ENCODE data around the gene PRKN.

PRKN gene

DNA sequence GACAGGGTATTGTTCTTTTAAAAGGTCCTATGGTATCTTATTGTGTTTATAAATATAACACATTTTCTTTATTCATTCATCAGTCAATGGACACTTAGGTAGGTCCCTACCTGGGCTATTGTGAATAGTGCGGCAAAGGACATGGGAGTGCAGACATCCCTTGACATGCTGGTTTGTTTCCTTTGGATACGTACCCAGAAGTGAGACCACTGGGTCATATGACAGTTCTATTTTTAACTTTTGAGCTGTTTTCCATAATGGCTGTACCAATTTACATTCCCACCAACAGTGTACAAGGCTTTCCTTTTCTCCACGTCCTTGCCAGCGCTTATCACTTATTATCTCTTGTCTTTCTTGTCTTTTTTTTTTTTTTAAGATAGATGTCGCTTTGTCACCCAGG, 627.5 kb downstream of the PRKN start:
- Histone ChIP-seq H3K79me2 (ENCODE audit: insufficient read depth, low read depth) (no peaks in the 10 kb centered on the region), H3K27ac (no peak overlapping the region), H2AFZ (ENCODE audit: low read depth) (no peak overlapping the region), H3K9ac (no peak overlapping the region), H3K36me3 (ENCODE audit: insufficient read depth) (no peaks in the 10 kb centered on the region), H3K4me1 (ENCODE audit: low read depth, poor library complexity, severe bottlenecking) (no peaks in the 10 kb centered on the region), H4K20me1 (ENCODE audit: insufficient read depth) (no peaks in the 10 kb centered on the region), H3K27me3 (ENCODE audit: insufficient read depth, low read depth) (no peaks in the 10 kb centered on the region), H3K4me2 (no peak overlapping the region), H3K4me3 (IDR thresholded peaks at IDR 0.05; ENCODE audit: insufficient read depth, low read depth, low read length) (no peak overlapping the region)
- TF ChIP-seq CTCF (conservative IDR thresholded peaks at IDR 0.05; ENCODE audit: low read depth, low read length) = no peak

DNA sequence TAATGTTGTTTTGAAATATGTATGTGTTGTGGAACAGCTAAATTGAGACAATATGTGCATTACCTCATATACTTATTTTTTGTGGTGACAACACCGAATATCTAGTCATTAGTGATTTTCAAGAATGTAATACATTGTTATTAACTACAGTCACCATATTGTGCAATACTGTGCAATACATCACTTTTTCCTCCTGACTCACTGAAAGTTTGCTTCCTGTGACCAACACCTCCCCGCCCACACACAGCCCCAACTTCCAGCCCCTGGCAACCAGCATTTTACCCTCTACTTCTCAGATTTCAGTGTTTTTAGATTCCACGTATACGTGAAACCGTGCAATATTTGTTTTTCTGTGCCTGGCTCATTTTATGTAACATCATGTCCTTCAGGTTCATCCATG, 627.9 kb downstream of the PRKN start:
- Histone ChIP-seq H3K27ac (no peak overlapping the region), H3K36me3 (ENCODE audit: insufficient read depth) (no peaks in the 10 kb centered on the region), H3K4me1 (ENCODE audit: low read depth, poor library complexity, severe bottlenecking) (no peaks in the 10 kb centered on the region), H2AFZ (ENCODE audit: low read depth) (no peak overlapping the region), H3K9ac (no peak overlapping the region), H3K4me3 (IDR thresholded peaks at IDR 0.05; ENCODE audit: insufficient read depth, low read depth, low read length) (no peak overlapping the region), H4K20me1 (ENCODE audit: insufficient read depth) (no peaks in the 10 kb centered on the region), H3K27me3 (ENCODE audit: insufficient read depth, low read depth) (no peaks in the 10 kb centered on the region), H3K4me2 (no peak overlapping the region), H3K79me2 (ENCODE audit: insufficient read depth, low read depth) (no peaks in the 10 kb centered on the region)
- no peak for TF ChIP-seq CTCF (conservative IDR thresholded peaks at IDR 0.05; ENCODE audit: low read depth, low read length)

DNA sequence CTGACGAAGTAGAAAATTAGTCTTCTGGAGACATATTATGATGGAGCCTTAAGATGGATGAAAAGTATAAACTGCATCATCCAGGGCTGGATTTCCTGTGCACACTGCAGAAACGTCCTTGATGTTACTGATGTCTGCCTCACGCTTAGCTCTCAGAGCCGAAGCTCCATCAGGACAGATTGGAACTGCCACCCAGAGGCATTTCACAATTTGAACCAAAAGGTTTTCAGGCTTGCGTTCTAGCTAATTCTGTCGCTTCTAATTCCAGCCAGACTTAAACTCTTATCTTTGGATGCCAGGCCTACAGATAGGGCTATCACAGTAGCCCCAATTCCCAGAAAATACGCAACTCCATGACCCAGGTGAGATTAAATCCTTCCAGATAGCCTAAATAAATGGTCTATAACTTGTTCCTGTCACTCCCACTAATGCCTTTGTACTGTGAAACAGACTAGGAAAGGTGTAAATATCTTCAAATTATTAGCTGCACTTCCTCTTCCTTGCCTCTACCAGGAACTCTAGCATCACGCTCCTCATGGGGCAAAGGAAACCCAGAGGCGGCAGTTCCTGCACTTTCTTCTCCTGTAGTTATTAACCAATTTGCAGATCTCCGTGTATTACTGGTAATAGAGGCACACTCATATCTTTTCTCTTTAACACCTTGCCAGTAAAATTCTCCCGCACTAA, 634.6 kb downstream of the PRKN start:
- no peak overlapping the region for H3K27ac ChIP-seq
- no peak overlapping the region for H3K4me3 ChIP-seq (IDR thresholded peaks at IDR 0.05; ENCODE audit: insufficient read depth, low read depth, low read length)
- H3K9ac ChIP-seq = no peak overlapping the region
- no peak overlapping the region for H2AFZ ChIP-seq (ENCODE audit: low read depth)
- H3K79me2 ChIP-seq (ENCODE audit: insufficient read depth, low read depth) = no peaks in the 10 kb centered on the region
- no peaks in the 10 kb centered on the region for H4K20me1 ChIP-seq (ENCODE audit: insufficient read depth)
- no peaks in the 10 kb centered on the region for H3K4me1 ChIP-seq (ENCODE audit: low read depth, poor library complexity, severe bottlenecking)
- no peak for TF ChIP-seq CTCF (conservative IDR thresholded peaks at IDR 0.05; ENCODE audit: low read depth, low read length)
- H3K36me3 ChIP-seq (ENCODE audit: insufficient read depth) = no peaks in the 10 kb centered on the region
- no peaks in the 10 kb centered on the region for H3K27me3 ChIP-seq (ENCODE audit: insufficient read depth, low read depth)
- H3K4me2 ChIP-seq = no peak overlapping the region

GRCh38 chr6:162090734-162091133, 636.8 kb downstream of the PRKN start:
- Histone ChIP-seq H3K9ac (no peak overlapping the region), H4K20me1 (ENCODE audit: insufficient read depth) (no peaks in the 10 kb centered on the region), H3K4me2 (no peak overlapping the region), H3K79me2 (ENCODE audit: insufficient read depth, low read depth) (no peaks in the 10 kb centered on the region), H2AFZ (ENCODE audit: low read depth) (no peak overlapping the region), H3K4me3 (IDR thresholded peaks at IDR 0.05; ENCODE audit: insufficient read depth, low read depth, low read length) (no peak overlapping the region), H3K4me1 (ENCODE audit: low read depth, poor library complexity, severe bottlenecking) (no peaks in the 10 kb centered on the region), H3K27ac (no peak overlapping the region), H3K27me3 (ENCODE audit: insufficient read depth, low read depth) (no peaks in the 10 kb centered on the region), H3K36me3 (ENCODE audit: insufficient read depth) (no peaks in the 10 kb centered on the region)
- TF ChIP-seq CTCF (conservative IDR thresholded peaks at IDR 0.05; ENCODE audit: low read depth, low read length) = no peak
